C4-2B (cell line): ENCODE results near the gene ASH1L.

Experiments used
- ZFX ChIP-seq: fragments of 450-650 bp; IDR thresholded peaks from 2 replicates; pipeline ENCODE4 v1.6.1; 2017
- TF ChIP-seq, protein P1 (sequence below): fragments of 450-650 bp; conservative IDR thresholded peaks from 2 replicates; pipeline ENCODE4 v1.5.1; 2017; ENCODE audit warnings: mild to moderate bottlenecking

DNA sequence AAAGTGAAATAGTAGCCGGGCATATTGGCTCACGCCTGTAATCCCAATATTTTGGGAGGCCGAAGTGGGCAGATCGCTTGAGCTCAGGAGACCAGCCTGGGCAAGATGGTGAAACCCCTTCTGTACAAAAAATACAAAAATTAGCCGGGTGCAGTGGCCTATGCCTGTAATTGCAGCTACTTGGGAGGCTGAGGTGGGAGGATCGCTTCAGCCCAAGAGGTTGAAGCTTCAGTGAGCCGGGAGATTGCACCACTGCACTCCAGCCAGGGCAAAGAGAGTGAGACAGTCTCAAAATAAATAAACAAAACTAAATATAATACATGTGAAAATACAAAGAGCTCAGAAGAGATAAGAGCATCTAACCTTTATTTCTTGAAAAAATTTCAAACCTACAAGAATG lies 45.1 kb upstream of the ASH1L start:
- TF ChIP-seq, protein P1, sequence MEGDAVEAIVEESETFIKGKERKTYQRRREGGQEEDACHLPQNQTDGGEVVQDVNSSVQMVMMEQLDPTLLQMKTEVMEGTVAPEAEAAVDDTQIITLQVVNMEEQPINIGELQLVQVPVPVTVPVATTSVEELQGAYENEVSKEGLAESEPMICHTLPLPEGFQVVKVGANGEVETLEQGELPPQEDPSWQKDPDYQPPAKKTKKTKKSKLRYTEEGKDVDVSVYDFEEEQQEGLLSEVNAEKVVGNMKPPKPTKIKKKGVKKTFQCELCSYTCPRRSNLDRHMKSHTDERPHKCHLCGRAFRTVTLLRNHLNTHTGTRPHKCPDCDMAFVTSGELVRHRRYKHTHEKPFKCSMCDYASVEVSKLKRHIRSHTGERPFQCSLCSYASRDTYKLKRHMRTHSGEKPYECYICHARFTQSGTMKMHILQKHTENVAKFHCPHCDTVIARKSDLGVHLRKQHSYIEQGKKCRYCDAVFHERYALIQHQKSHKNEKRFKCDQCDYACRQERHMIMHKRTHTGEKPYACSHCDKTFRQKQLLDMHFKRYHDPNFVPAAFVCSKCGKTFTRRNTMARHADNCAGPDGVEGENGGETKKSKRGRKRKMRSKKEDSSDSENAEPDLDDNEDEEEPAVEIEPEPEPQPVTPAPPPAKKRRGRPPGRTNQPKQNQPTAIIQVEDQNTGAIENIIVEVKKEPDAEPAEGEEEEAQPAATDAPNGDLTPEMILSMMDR: no peak
- TF ChIP-seq ZFX: no peak
